ENCODE measurements around the gene SMAD4. TPM values are rescaled to one million over a fixed set of nuclear protein-coding genes. Genes with fewer than 3 reads are reported as not detected.

SMAD4 gene
- total RNA-seq, 1 experiment from 2014 or later, result 61.3 TPM

DNA sequence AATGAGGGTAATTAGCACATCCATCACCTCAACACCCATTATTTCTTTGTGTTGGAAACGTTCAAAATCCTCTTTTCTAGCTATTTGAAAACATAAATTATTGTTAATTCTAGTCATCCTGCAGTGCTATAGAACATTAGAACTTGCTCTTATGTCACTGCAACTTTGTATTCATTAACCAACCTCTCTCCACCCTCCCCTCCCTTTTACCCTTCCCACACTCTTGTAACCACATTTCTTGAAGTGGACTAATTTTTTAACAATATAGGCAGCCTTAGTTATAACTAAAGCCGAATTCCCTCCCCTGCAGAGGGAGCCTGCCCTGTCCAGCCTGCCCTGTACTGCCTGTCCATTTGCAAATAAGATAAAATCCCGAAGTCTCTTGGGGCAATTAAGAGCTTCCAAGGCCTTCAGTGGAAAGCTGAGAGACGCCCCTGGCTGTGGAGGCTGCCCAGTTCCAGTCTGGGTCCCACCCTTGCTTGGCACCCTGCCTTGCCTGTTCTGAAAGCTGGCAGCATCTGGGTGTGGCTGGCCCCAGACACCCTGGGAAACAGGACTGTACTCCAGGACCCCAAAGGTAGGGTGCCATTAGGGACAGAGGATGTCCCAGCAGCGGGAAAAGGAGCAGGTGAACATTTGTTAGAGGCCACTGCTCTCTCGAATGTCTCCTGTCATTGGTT is 102.4 kb downstream of the SMAD4 start:
- POLR2A ChIA-PET, result no interaction called here
- intact Hi-C loops (cut with micrococcal nuclease; ENCODE audit: unreplicated experiment), result no loop called here

DNA sequence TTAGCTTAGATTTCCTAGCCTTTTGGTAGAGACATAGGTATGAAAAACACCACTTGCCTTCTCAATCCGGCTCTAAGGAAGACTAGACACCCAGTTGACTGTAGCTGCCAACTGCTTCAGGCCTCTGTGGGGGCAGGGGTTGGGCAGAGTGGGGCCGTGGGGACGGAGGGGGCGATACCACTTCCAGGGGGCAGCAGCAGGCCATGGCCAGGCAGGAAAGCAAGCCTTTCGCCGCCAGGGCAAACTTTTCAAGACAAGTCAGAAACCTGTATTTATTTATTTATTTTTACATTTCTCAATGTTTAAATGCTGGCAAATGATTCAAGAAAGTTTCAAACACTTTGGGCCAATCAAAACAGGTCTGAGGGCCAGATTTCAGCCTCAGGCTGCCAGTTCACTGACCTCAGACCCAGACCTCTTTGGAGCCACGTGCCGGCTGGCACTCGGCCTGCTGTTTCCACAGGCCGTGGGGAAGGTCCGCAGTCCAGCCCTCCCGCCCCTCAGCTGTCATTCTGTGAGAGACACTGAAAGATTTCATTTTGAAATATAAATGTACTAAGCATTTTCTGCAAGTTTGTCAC is 103.7 kb downstream of the SMAD4 start:
- ChIA-PET CTCF (no interaction called here), POLR2A (no interaction called here)
- H3K4me1 ChIP-seq (ENCODE audit: control insufficient read depth, insufficient read depth, low read length), result no peaks in the 10 kb centered on the region
- no peak for ATAC-seq
- H3K27me3 ChIP-seq (ENCODE audit: control insufficient read depth, insufficient read depth, low read length), result no peaks in the 10 kb centered on the region
- intact Hi-C loops (cut with micrococcal nuclease; ENCODE audit: unreplicated experiment), result no loop called here
- no peak for TF ChIP-seq POLR2AphosphoS5 (IDR thresholded peaks at IDR 0.05; ENCODE audit: low read depth, low read length)
- TF ChIP-seq, protein P1, sequence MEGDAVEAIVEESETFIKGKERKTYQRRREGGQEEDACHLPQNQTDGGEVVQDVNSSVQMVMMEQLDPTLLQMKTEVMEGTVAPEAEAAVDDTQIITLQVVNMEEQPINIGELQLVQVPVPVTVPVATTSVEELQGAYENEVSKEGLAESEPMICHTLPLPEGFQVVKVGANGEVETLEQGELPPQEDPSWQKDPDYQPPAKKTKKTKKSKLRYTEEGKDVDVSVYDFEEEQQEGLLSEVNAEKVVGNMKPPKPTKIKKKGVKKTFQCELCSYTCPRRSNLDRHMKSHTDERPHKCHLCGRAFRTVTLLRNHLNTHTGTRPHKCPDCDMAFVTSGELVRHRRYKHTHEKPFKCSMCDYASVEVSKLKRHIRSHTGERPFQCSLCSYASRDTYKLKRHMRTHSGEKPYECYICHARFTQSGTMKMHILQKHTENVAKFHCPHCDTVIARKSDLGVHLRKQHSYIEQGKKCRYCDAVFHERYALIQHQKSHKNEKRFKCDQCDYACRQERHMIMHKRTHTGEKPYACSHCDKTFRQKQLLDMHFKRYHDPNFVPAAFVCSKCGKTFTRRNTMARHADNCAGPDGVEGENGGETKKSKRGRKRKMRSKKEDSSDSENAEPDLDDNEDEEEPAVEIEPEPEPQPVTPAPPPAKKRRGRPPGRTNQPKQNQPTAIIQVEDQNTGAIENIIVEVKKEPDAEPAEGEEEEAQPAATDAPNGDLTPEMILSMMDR (IDR thresholded peaks at IDR 0.05), result no peak
- TF ChIP-seq TCF7L2 (IDR thresholded peaks at IDR 0.05; ENCODE audit: low read depth, low read length), result no peak
- TF ChIP-seq, protein P2, sequence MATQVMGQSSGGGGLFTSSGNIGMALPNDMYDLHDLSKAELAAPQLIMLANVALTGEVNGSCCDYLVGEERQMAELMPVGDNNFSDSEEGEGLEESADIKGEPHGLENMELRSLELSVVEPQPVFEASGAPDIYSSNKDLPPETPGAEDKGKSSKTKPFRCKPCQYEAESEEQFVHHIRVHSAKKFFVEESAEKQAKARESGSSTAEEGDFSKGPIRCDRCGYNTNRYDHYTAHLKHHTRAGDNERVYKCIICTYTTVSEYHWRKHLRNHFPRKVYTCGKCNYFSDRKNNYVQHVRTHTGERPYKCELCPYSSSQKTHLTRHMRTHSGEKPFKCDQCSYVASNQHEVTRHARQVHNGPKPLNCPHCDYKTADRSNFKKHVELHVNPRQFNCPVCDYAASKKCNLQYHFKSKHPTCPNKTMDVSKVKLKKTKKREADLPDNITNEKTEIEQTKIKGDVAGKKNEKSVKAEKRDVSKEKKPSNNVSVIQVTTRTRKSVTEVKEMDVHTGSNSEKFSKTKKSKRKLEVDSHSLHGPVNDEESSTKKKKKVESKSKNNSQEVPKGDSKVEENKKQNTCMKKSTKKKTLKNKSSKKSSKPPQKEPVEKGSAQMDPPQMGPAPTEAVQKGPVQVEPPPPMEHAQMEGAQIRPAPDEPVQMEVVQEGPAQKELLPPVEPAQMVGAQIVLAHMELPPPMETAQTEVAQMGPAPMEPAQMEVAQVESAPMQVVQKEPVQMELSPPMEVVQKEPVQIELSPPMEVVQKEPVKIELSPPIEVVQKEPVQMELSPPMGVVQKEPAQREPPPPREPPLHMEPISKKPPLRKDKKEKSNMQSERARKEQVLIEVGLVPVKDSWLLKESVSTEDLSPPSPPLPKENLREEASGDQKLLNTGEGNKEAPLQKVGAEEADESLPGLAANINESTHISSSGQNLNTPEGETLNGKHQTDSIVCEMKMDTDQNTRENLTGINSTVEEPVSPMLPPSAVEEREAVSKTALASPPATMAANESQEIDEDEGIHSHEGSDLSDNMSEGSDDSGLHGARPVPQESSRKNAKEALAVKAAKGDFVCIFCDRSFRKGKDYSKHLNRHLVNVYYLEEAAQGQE (IDR thresholded peaks at IDR 0.05; ENCODE audit: insufficient read depth in 1 of 2, low read depth in 2 of 2, low read length in 1 of 2), result no peak
- TF ChIP-seq SIN3A (IDR thresholded peaks at IDR 0.05; ENCODE audit: borderline replicate concordance, insufficient read depth, low read depth, low read length), result no peak
- no peak overlapping the region for H3K4me3 ChIP-seq (ENCODE audit: low read depth in 2 of 2, low read length in 2 of 2)
- no peak for DNase-seq (ENCODE audit: low read depth, low spot score)
- H3K9me3 ChIP-seq (ENCODE audit: control insufficient read depth, insufficient read depth, low read depth, low read length), result no peaks in the 10 kb centered on the region
- no TSS peak for BruUV-seq (replicated peaks)
- H3K36me3 ChIP-seq (ENCODE audit: control insufficient read depth, insufficient read depth, low read length), result no peaks in the 10 kb centered on the region
- in situ Hi-C loops (cut with HindIII; ENCODE audit: low pct_unique_long_range_greater_than_20kb, low sequenced_read_pairs), result no loop called here
- no peak overlapping the region for H3K27ac ChIP-seq (ENCODE audit: low read length)

More for the DNA sequence above, 102.4 kb downstream of the SMAD4 start:
- DNase-seq (ENCODE audit: low read depth, low spot score) (no peak), ATAC-seq (no peak)
- Histone ChIP-seq H3K4me1 (ENCODE audit: control insufficient read depth, insufficient read depth, low read length) (no peaks in the 10 kb centered on the region), H3K27me3 (ENCODE audit: control insufficient read depth, insufficient read depth, low read length) (no peaks in the 10 kb centered on the region), H3K4me3 (ENCODE audit: low read depth in 2 of 2, low read length in 2 of 2) (no peak overlapping the region), H3K9me3 (ENCODE audit: control insufficient read depth, insufficient read depth, low read depth, low read length) (no peaks in the 10 kb centered on the region), H3K36me3 (ENCODE audit: control insufficient read depth, insufficient read depth, low read length) (no peaks in the 10 kb centered on the region), H3K27ac (ENCODE audit: low read length) (no peak overlapping the region)
- CTCF ChIA-PET, result no interaction called here
- in situ Hi-C loops (cut with HindIII; ENCODE audit: low pct_unique_long_range_greater_than_20kb, low sequenced_read_pairs), result no loop called here
- BruUV-seq (replicated peaks), result no TSS peak
- TF ChIP-seq, protein P1 (IDR thresholded peaks at IDR 0.05), result no peak

Other genes starting within 250 kb of the SMAD4 start
- gene MRO, start 210.2 kb upstream of the SMAD4 start, total RNA-seq (2021; ENCODE audit: unreplicated experiment), result not detected
- 38.2 TPM for gene ME2, start 151.1 kb upstream of the SMAD4 start, total RNA-seq (2021; ENCODE audit: unreplicated experiment)
- gene ELAC1, start 62.2 kb upstream of the SMAD4 start, total RNA-seq (2021; ENCODE audit: unreplicated experiment), result 4.6 TPM
- gene MEX3C, start 167.5 kb downstream of the SMAD4 start, total RNA-seq (2021; ENCODE audit: unreplicated experiment), result 29.0 TPM